CD4-positive, alpha-beta memory T cell (primary cell): ENCODE data around the gene STIL. TPM values are rescaled to one million over a fixed set of nuclear protein-coding genes. Genes with fewer than 3 reads are reported as not detected.

Experiments used
- CTCF ChIA-PET: fragments of 350-600 bp; sonication (Branson Sonifier 250); formaldehyde crosslinking; loops from one replicate; lab custom pipeline; 2021; ENCODE audit warnings: inconsistent platforms; ENCODE audit not compliant: partially characterized antibody; lab: Charles Lee
- POLR2A ChIA-PET: fragments of 350-600 bp; sonication (Branson Sonifier 250); formaldehyde crosslinking; loops from one replicate; lab custom pipeline; 2021; ENCODE audit not compliant: partially characterized antibody; lab: Charles Lee
- DNase-seq, 5 donors: peaks; one replicate each; pipeline versions ENCODE4 v3.0.0 to v3.0.0-alpha.2; 2020 to 2022; ENCODE audit warnings: mixed read lengths in 1 of 5
- H3K27ac ChIP-seq: one replicate; pipeline ENCODE4 v1.7.0; 2013; ENCODE audit warnings: low read depth, low read length
- H3K27me3 ChIP-seq: 2 replicates; pipeline ENCODE4 v1.7.0; 2013; ENCODE audit warnings: mild to moderate bottlenecking, low read length, moderate library complexity; ENCODE audit not compliant: insufficient read depth
- H3K36me3 ChIP-seq: 2 replicates; pipeline ENCODE4 v1.7.0; 2013; ENCODE audit warnings: mild to moderate bottlenecking, low read length, moderate library complexity; ENCODE audit not compliant: insufficient read depth
- H3K4me1 ChIP-seq: 2 replicates; pipeline ENCODE4 v1.7.0; 2013; ENCODE audit warnings: mild to moderate bottlenecking, low read length, moderate library complexity; ENCODE audit not compliant: insufficient read depth
- H3K4me3 ChIP-seq, 2 donors: one replicate each; pipeline ENCODE4 v1.7.0; 2013; ENCODE audit warnings: low read length in 2 of 2, mild to moderate bottlenecking in 1 of 2
- H3K9me3 ChIP-seq, 2 donors: one replicate each; pipeline ENCODE4 v1.7.0; 2013; ENCODE audit warnings: low read length in 2 of 2, control low read depth in 1 of 2; ENCODE audit not compliant: control insufficient read depth in 1 of 2
- H3K27ac Mint-ChIP-seq, 7 donors: one replicate each; pipeline ENCODE4 v1.8.0; 2020 to 2021; ENCODE audit warnings: mixed read lengths in 7 of 7, mild to moderate bottlenecking in 6 of 7, inconsistent platforms in 3 of 7, moderate library complexity in 3 of 7
- H3K27me3 Mint-ChIP-seq, 2 donors: one replicate each; pipeline ENCODE4 v1.8.0; 2020 to 2021; ENCODE audit warnings: mixed read lengths in 2 of 2
- H3K36me3 Mint-ChIP-seq, 2 donors: one replicate each; pipeline ENCODE4 v1.8.0; 2020 to 2021; ENCODE audit warnings: mixed read lengths in 2 of 2, inconsistent platforms in 1 of 2, mild to moderate bottlenecking in 1 of 2
- H3K4me1 Mint-ChIP-seq, 4 donors: one replicate each; pipeline ENCODE4 v1.8.0; 2020 to 2021; ENCODE audit warnings: mixed read lengths in 4 of 4, mild to moderate bottlenecking in 1 of 4
- H3K4me3 Mint-ChIP-seq, 8 donors: one replicate each; pipeline ENCODE4 v1.8.0; 2020 to 2021; ENCODE audit warnings: mixed read lengths in 8 of 8, mild to moderate bottlenecking in 7 of 8, moderate library complexity in 6 of 8, inconsistent platforms in 3 of 8
- H3K9me3 Mint-ChIP-seq, 8 donors: one replicate each; pipeline ENCODE4 v1.8.0; 2020 to 2021; ENCODE audit warnings: mixed read lengths in 8 of 8, mild to moderate bottlenecking in 5 of 8, inconsistent platforms in 3 of 8, moderate library complexity in 1 of 8
- intact Hi-C: fragments of 100-400 bp; cut with micrococcal nuclease; formaldehyde crosslinking; loops from one replicate; pipeline ENCODE4 v1.15.1; 2023
- polyA plus RNA-seq, 2 donors: library from polyadenylated mRNA; unstranded; fragments of 300-500 nt; fragmentation: Illumina TruSeq; gene quantifications; one replicate each; pipeline ENCODE4 v1.2.3, GENCODE V29; 2021
- total RNA-seq, 2 experiments: library from RNA; stranded (reverse); gene quantifications; one replicate each; pipeline ENCODE4 v1.2.3, GENCODE V29; 2021

STIL gene
- total and polyA plus RNA-seq, 4 experiments from 2014 or later, result 0.34 to 2.6 (median 1.3) TPM

GRCh38 chr1:47219590-47220220, 94.2 kb downstream of the STIL start:
- no peaks in the 10 kb centered on the region for H3K36me3 Mint-ChIP-seq
- H3K27me3 ChIP-seq, result peaks cover 7% of the 10 kb centered on the region
- no peaks in the 10 kb centered on the region for H3K36me3 ChIP-seq
- H3K27ac Mint-ChIP-seq, result no peak overlapping the region
- H3K9me3 ChIP-seq, result no peaks in the 10 kb centered on the region
- intact Hi-C loops, result no loop called here
- CTCF ChIA-PET, result interaction anchor here (1.0 kb wide), 1 partner anchor 8 kb away, joined by 3 read pairs; no protein-coding TSS in a partner anchor
- no peak overlapping the region for H3K4me3 Mint-ChIP-seq
- no peak for DNase-seq
- no peak overlapping the region for H3K27ac ChIP-seq
- peaks cover 1% of the 10 kb centered on the region for H3K4me1 ChIP-seq
- H3K9me3 Mint-ChIP-seq, result no peaks in the 10 kb centered on the region
- H3K27me3 Mint-ChIP-seq, result peaks cover 3 to 12% of the 10 kb centered on the region in 2 donors
- no peaks in the 10 kb centered on the region for H3K4me1 Mint-ChIP-seq
- no peak overlapping the region for H3K4me3 ChIP-seq
- POLR2A ChIA-PET, result no interaction called here

DNA sequence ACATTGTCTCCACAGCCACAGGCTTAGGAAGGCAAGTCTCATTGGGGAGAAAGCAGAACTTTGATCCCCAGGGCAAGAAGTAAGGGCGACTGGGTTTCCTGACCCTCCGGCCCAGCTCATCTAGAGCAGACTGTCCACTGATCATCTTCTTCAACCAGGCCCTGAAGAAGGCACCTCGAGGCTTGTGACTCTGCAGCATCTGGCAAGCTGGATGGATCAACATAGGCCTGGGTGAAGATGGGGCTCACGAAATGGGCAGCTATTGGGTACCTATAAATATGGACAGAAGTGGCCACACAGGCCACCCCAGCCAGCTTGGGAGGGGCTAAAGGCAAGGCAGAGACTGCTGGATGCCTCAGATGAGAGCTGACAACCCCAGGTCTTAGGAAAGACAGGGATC, 94.9 kb downstream of the STIL start:
- Histone ChIP-seq H3K27me3 (peaks cover 1% of the 10 kb centered on the region), H3K9me3 (no peaks in the 10 kb centered on the region), H3K36me3 (no peaks in the 10 kb centered on the region), H3K4me3 (no peak overlapping the region), H3K4me1 (no peaks in the 10 kb centered on the region), H3K27ac (no peak overlapping the region)
- H3K9me3 Mint-ChIP-seq, result no peaks in the 10 kb centered on the region
- no peak overlapping the region for H3K4me3 Mint-ChIP-seq
- H3K36me3 Mint-ChIP-seq, result no peaks in the 10 kb centered on the region
- CTCF ChIA-PET, result interaction anchor here (1.0 kb wide), 1 partner anchor 9 kb away, joined by 3 read pairs; no protein-coding TSS in a partner anchor
- H3K27me3 Mint-ChIP-seq, result peaks cover 3 to 12% of the 10 kb centered on the region in 2 donors
- H3K27ac Mint-ChIP-seq, result no peak overlapping the region
- no peak for DNase-seq
- intact Hi-C loops, result no loop called here
- POLR2A ChIA-PET, result no interaction called here
- H3K4me1 Mint-ChIP-seq, result no peaks in the 10 kb centered on the region

DNA sequence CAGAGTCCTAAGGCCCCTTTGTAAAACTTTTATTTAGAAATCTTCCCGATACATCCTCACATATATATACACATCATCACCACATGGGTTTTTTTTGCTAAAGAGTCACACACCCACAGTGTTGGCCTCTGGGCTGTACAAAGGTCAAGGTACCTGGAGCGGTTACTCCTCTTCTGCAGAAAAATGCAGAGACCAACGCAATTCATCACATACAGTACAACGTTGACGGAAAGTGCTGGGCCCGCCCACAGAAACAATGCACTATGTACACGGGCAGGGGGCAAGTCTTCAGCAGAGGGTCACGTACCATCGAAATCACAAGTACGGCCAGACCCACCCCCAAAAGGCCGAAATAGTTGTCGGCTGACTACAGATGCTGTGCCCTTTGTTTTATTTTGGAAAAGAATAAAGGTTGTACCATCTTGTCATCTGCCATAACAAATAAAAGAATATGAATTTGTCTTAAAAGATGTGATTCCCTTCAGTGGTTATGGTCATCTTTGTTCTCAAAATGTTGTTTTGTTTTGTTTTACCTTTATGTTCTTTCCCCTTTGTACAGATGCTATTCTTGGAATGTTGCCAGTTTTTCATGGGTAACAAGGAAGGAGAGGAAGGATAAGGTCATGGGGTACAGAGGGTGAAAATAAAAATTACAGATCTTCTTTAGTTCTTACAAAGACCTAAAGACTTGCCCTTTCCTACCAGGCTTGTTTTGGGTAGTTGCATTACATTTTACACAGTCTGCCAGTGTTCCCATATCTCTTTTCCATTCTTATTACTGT, 97.5 kb downstream of the STIL start:
- H3K4me3 Mint-ChIP-seq, result no peak overlapping the region
- H3K36me3 ChIP-seq, result no peaks in the 10 kb centered on the region
- intact Hi-C loops, result no loop called here
- no peaks in the 10 kb centered on the region for H3K4me1 ChIP-seq
- POLR2A ChIA-PET, result no interaction called here
- no peaks in the 10 kb centered on the region for H3K9me3 Mint-ChIP-seq
- CTCF ChIA-PET, result no interaction called here
- H3K27me3 ChIP-seq, result no peaks in the 10 kb centered on the region
- no peak overlapping the region for H3K4me3 ChIP-seq
- H3K27ac ChIP-seq, result no peak overlapping the region
- DNase-seq, result no peak
- H3K9me3 ChIP-seq, result no peaks in the 10 kb centered on the region
- H3K27ac Mint-ChIP-seq, result no peak overlapping the region
- H3K36me3 Mint-ChIP-seq, result no peaks in the 10 kb centered on the region
- no peaks in the 10 kb centered on the region for H3K4me1 Mint-ChIP-seq
- peaks cover 3 to 8% of the 10 kb centered on the region in 2 donors for H3K27me3 Mint-ChIP-seq

GRCh38 chr1:47215713-47216112, 98.2 kb downstream of the STIL start:
- Mint-ChIP-seq H3K27ac (no peak overlapping the region), H3K27me3 (peaks cover 1 to 2% of the 10 kb centered on the region in 2 donors), H3K4me1 (no peaks in the 10 kb centered on the region), H3K4me3 (no peak overlapping the region), H3K36me3 (no peaks in the 10 kb centered on the region), H3K9me3 (no peaks in the 10 kb centered on the region)
- ChIA-PET POLR2A (no interaction called here), CTCF (no interaction called here)
- no peak overlapping the region for H3K4me3 ChIP-seq
- intact Hi-C loops, result no loop called here
- H3K36me3 ChIP-seq, result no peaks in the 10 kb centered on the region
- H3K9me3 ChIP-seq, result no peaks in the 10 kb centered on the region
- H3K4me1 ChIP-seq, result no peaks in the 10 kb centered on the region
- H3K27ac ChIP-seq, result no peak overlapping the region
- H3K27me3 ChIP-seq, result no peaks in the 10 kb centered on the region
- DNase-seq, result no peak

- Mint-ChIP-seq H3K27ac (no peak overlapping the region), H3K36me3 (no peaks in the 10 kb centered on the region), H3K27me3 (peaks cover 0 to 4% of the 10 kb centered on the region in 2 donors), H3K9me3 (no peaks in the 10 kb centered on the region), H3K4me3 (no peak overlapping the region), H3K4me1 (no peaks in the 10 kb centered on the region)
- Histone ChIP-seq H3K9me3 (no peaks in the 10 kb centered on the region), H3K27me3 (no peaks in the 10 kb centered on the region), H3K27ac (no peak overlapping the region), H3K36me3 (no peaks in the 10 kb centered on the region), H3K4me3 (no peak overlapping the region), H3K4me1 (no peaks in the 10 kb centered on the region)
- CTCF ChIA-PET, result no interaction called here
- no peak for DNase-seq
- POLR2A ChIA-PET, result no interaction called here
- intact Hi-C loops, result no loop called here
Measured at GRCh38 chr1:47214549-47214948, 99.4 kb downstream of the STIL start.

DNA sequence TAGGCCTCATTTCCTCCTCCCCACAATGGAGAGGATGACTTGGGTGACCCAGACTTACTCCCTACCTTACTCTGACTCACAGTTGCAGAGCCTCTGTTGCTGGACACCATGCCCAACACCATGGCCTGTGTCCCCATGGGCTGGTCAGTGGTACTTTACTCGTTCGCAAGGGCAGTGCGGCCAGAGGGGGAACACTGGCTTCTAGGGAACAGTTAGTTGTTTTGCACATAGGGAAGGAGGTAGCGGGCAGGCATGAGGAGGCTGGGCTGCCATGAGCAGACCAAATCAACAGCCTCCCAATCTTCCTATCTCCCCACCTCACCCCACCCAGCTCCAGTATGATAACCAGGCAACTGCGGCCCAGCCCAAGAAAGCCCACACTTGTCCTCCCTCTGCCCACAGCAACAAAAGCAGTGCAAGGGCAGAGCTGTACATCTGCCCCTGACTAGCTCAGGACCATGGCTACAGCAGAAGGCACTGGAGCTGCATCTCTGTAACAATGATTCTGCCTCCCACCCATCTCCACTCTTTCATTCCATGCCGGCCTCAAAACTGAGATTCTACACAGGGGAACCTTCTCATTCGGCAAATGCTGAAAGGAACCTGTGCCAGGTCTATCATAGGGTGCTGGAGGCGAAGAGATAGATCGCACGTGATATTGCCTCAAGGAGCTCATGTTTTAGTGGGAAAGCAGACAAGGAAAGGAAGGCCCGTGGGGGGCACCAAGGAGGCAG, 100.5 kb downstream of the STIL start:
- intact Hi-C loops, result no loop called here
- H3K27ac ChIP-seq, result no peak overlapping the region
- no peaks in the 10 kb centered on the region for H3K36me3 ChIP-seq
- H3K9me3 ChIP-seq, result no peaks in the 10 kb centered on the region
- DNase-seq, result no peak
- POLR2A ChIA-PET, result no interaction called here
- no peaks in the 10 kb centered on the region for H3K9me3 Mint-ChIP-seq
- no peaks in the 10 kb centered on the region for H3K4me1 Mint-ChIP-seq
- H3K36me3 Mint-ChIP-seq, result no peaks in the 10 kb centered on the region
- H3K4me3 Mint-ChIP-seq, result no peak overlapping the region
- H3K4me1 ChIP-seq, result no peaks in the 10 kb centered on the region
- no peak overlapping the region for H3K27ac Mint-ChIP-seq
- CTCF ChIA-PET, result interaction anchor here (0.6 to 2.1 kb wide), 2 partner anchors 19 to 21 kb away, joined by 3 to 5 read pairs; no protein-coding TSS in a partner anchor
- no peak overlapping the region for H3K4me3 ChIP-seq
- H3K27me3 ChIP-seq, result no peaks in the 10 kb centered on the region
- H3K27me3 Mint-ChIP-seq, result peaks cover 4 to 5% of the 10 kb centered on the region in 2 donors

- CTCF ChIA-PET, result interaction anchor here (0.6 to 2.1 kb wide), 3 partner anchors 18 to 50 kb away, joined by 3 to 5 read pairs (median 5); no protein-coding TSS in a partner anchor
- no peak overlapping the region for H3K4me3 ChIP-seq
Measured at GRCh38 chr1:47212636-47213229, 101.2 kb downstream of the STIL start.

More at GRCh38 chr1:47212636-47213229, 101.2 kb downstream of the STIL start:
- DNase-seq, result no peak
- Histone ChIP-seq H3K27me3 (no peaks in the 10 kb centered on the region), H3K27ac (no peak overlapping the region), H3K9me3 (no peaks in the 10 kb centered on the region), H3K36me3 (no peaks in the 10 kb centered on the region), H3K4me1 (no peaks in the 10 kb centered on the region)
- no peak overlapping the region for H3K27ac Mint-ChIP-seq
- H3K36me3 Mint-ChIP-seq, result no peaks in the 10 kb centered on the region
- no peak overlapping the region for H3K4me3 Mint-ChIP-seq
- H3K27me3 Mint-ChIP-seq, result peaks cover 4 to 7% of the 10 kb centered on the region in 2 donors
- intact Hi-C loops, result no loop called here
- H3K4me1 Mint-ChIP-seq, result no peaks in the 10 kb centered on the region
- H3K9me3 Mint-ChIP-seq, result no peaks in the 10 kb centered on the region
- POLR2A ChIA-PET, result no interaction called here
